NCI-H146 treated with DMSO at 0.1 percent for 48 hours (cell line): Measurements from ENCODE around the gene CD8A.

ENCODE experiments used
- DNase-seq: peaks from one replicate; lab custom pipeline; 2025; ENCODE audit not compliant: unreplicated experiment; lab: John Stamatoyannopoulos, UW

Gene CD8A

GRCh38 chr2:86781363-86781762 lies 9.3 kb downstream of the CD8A start:
- no peak for DNase-seq

- DNase-seq, result no peak
Observed at GRCh38 chr2:86779971-86780370, 10.7 kb downstream of the CD8A start.

DNA sequence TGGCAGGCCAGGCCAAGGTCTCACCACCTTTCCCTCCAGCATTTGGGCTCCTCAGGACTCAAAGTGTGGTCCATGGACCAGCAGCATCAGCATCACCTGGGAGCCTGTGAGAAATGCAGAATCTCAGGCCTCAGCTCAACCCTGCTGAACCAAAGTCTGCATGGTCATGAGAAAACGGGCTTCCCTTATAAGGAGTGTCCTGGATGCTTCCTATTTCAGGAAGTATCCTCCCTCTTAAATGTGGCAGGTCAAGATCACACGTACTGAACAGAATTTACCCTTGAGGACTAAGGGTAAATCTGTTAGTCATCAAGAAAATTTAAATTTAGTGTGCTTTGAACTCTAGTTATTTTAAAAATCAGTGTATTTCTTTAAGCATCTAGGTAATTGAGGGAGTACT lies 11.8 kb downstream of the CD8A start:
- DNase-seq, result no peak

- DNase-seq, result no peak
Observed at GRCh38 chr2:86776532-86776931, 14.2 kb downstream of the CD8A start.

DNA sequence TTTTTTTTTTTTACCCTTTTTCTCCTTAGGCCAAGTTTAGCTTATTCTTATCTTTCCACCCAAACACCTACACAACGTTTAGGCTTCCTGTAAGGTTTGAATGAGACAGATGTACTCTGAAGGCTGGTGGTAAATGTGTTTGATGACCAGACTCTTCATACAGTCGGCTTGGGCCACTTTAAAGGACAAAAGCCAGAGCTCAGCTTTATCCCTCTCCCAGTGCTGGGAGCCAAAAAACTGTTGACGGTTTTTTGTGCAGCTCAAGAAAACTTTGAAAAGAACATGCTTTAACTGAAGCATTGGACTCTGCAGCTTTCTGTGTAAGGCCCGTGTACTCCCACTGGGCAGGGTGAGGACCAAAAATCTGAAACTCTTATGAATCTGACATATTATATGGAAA lies 15.4 kb downstream of the CD8A start:
- no peak for DNase-seq

GRCh38 chr2:86774862-86775261 lies 15.9 kb downstream of the CD8A start:
- no peak for DNase-seq

DNA sequence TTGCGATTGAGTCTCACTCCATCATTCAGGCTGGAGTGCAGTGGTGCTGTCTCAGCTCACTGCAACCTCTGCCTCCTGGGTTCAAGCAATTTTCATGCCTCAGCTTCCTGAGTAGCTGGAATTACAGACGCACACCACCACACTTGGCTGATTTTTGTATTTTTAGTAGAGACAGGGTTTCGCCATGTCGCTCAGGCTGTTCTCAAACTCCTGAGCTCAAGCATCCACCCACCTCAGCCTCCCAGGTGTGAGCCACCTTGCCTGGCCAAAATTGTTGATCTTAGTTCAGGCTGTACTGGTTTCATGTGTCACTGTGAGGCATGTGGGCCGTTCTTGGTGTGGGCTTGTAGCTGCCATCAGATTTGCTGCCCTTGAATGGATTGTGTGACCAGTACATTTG lies 18.1 kb downstream of the CD8A start:
- no peak for DNase-seq

- no peak for DNase-seq
Observed at GRCh38 chr2:86770816-86771301, 19.9 kb downstream of the CD8A start.

DNA sequence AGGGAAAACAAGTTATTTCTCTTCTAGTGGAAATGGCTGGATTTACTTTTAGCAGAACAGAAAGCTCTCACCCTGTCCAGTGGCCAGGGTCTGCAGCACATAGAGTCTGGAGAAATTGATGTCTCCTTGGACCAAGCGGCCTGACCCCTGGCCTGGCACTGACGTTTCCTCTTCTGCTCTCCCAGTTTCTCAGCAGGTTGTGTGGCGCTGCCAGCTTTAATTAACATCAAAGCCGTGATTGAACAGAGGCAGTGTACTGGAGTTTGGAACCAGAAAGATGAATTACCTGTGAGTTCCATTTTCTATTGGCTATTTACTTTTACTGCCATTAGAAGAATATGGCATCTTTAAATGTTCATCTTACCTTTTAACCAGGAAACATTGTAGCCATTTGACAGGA lies 20.9 kb downstream of the CD8A start:
- DNase-seq, result no peak

DNA sequence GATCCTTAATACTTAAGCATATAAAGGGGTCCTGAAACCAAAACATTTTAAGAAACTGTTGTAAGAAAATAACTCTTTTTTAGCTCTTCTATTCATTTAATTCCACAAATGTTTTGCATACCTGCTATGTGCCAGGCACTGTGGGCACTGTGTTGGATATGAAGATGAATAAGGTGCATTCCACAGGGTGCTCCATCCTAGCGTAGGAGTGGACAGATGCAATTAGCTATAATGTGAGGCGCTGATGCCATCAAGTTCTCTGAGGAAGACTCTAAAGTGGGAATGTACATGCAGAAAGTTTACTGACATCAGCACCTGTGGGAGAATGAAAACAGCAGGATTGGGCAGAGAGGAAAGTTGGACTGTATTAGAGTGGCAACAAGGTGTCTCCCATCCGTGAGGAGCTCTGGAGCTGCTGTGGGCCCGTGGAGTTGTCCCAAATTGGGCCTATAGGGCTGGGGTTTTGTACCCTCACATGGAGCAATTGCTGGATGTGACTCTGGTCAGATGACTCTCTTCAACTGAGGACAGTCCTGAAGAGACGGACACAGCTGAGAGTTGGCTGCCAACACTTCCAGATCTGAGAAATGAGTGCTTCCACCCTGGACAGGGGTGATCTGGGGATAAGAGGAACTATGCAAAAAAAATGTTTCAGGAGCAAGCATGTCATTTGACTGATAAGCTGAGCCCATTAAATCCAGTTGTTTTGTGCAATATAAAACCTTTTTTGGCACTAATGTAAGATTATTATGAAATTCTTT lies 22.3 kb downstream of the CD8A start:
- no peak for DNase-seq

- no peak for DNase-seq
Observed at GRCh38 chr2:86765310-86765695, 25.4 kb downstream of the CD8A start.

GRCh38 chr2:86764661-86765309 lies 25.9 kb downstream of the CD8A start:
- no peak for DNase-seq

DNA sequence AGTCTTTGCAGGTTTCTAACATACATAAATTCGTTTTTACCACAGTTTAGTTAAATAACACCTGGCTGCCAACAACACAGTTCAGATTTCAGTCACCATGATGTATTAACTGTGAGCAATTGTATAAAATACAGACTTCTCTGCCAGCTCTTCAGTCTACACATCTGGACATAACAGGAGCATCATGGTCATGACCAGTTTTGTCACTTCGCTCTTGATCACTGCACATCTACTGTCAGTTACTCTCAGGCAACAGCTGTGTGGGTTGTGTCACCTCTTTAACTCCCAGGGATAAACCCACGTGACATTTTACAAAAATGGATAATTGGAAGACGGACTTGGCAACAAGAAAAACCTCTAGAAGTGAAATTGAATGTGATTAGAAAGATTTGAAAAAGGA lies 30.3 kb downstream of the CD8A start:
- DNase-seq, result no peak

- no peak for DNase-seq
Observed at GRCh38 chr2:86758405-86758804, 32.3 kb downstream of the CD8A start.

DNA sequence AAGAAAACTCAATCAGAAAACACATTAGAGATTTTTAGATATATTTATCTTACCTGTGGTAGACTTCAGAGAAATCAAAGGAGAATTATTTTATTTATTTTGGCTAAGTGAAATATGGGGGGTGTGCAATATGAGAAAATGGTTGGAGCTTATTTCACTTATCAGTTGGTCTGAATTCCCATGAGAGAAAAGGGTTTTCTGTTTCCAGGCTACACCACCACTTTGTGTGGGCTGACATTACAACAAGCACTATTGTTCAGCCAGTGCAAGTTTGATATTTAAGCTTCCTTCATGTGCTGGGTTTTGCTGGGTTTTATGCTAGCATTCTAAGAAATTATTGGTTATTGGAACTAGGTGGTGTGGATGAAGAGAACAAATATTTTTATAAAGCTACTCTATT lies 37.1 kb downstream of the CD8A start:
- DNase-seq, result no peak

DNA sequence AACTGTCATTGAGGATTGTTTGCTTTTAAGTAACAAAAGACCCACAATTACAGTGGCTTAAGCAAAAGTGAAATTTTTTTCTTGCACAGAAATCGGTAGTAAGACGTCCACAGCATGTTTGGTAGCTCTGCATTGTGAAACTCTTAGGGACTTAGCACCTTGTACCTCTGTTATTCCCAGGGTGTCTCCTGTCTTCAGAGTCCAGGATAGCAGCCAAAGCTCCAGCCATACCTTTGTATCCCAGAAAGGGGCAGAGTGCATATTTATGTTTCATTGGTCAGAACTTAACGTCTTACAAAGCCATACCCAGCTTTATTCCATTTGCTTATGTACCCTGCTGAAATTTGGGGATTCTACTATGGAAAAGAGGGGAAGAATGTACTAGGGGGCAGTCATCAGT lies 37.8 kb downstream of the CD8A start:
- DNase-seq, result no peak

DNA sequence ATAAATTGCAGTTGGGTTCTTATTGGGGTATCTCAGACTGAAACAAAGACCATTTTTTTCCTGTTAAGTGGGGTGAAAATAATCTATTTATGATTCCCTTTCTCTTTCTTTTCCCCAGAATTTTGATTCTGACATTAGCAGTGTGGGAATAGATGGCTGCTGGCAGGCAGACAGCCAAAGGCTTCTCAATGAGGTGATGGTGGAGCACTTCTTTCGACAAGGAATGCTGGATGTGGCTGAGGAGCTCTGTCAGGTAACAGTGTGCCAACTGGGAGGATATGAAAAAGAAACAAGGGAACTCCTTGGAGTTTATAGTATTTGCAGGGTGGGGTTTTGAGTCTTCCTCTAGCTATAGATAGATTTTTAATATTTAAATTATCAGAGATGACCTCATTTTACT lies 38.9 kb downstream of the CD8A start:
- DNase-seq, result no peak

DNA sequence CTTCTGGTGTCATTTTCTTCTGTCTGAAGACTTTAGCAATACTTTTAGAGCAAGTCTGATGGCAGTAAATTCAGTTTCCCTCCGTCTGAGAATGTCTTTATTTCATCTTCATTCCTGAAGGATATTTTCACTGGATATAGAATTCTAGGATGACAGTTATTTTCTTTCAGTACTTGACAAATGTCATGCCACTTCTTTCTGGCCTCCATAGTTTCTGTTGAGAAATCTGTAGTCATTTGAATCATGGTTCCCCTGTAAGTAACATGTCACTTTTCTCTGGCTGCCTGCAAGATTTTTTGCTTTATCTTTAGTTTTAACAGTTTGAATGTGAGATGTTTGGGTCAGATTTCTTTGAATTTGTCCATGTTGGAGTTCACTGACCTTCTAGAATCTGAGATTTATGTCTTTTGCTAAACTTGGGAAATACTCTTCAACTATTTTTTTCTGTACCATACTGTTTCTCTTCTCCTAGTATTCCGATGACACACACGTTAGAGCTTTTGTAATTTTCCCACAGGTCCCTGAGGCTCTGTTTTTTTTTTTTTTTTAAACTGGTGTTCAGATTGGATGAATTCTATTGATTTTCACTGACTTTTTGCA lies 40.4 kb downstream of the CD8A start:
- DNase-seq, result no peak

- DNase-seq, result no peak
Observed at GRCh38 chr2:86747711-86748639, 42.7 kb downstream of the CD8A start.

GRCh38 chr2:86746939-86747338 lies 43.8 kb downstream of the CD8A start:
- DNase-seq, result no peak

GRCh38 chr2:86744152-86744551 lies 46.6 kb downstream of the CD8A start:
- DNase-seq, result no peak
